GM21447 (cell line): ENCODE results near the gene CHSY1.

ENCODE experiments used
- ATAC-seq: cut with Tn5 transposase; IDR thresholded peaks from one replicate; pipeline ENCODE4 v1.9.1; 2021; ENCODE audit not compliant: unreplicated experiment

The CHSY1 gene

DNA sequence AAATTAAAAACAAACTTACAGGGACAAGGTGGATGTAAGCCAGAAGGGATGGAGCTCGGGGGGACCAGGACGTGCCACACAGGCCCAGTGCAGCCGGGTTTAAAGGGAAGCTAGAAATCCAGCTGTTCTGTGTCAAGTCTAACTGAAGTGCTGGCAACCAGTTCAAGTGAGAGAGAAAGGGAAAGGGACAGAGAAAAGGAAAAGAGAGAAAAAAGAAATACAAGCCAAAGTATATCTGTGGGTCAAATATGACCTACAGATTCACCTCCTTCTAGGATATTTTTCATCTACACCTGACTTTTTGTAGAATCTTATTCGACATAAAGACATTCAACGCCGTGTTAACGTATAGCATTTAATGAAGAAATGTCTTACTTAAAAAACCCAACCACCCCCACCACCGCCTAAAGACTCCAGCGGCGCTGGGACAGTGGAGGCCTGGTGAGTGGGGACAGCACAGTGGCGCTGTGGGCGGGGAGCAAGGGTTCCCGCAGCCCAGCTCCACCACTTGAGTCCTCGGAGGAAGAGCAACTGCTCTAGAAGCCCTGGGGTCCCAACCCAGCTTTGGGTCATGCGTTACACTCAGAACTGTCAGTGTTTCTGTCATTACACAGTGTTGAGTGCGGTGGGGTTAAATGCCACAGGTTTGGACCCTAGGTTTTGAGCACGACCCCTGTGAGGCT is 62.3 kb downstream of the CHSY1 start:
- no peak for ATAC-seq

DNA sequence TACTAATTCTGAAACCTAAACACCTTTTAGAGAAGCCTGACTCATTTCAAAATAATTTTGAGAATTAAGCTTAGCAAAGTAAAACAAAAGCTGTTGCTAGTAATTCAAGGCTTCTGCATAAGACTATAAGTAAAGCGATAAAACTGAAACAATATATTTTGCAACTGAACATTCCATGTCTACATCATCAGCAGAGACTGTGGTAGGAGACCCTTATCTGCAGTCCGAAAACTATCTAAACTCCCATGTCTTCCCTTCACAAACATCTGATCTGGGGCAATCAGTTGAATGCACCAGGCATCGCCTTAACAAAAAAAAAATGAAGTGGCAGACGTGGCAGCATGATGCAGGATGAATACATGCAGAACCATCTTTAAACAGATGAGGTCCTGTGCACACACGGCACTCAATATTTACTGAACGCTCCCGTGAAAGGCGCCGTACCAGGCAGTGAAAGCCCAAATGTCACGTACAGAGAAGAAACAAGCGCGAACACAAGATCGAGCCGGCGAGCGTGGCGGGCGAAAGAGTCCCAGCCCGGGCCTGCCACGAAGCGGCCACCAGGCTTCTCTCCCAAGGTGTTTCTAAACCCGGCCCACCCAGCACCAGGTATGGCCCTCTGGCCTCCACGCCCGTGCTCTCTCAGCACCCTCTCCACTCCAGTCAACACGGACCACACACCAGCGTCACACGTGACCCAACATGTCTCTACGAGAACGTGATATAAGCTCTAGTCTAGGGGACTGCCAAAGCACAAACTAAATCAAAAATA is 63.0 kb downstream of the CHSY1 start:
- peak; percentile 53 for ATAC-seq

DNA sequence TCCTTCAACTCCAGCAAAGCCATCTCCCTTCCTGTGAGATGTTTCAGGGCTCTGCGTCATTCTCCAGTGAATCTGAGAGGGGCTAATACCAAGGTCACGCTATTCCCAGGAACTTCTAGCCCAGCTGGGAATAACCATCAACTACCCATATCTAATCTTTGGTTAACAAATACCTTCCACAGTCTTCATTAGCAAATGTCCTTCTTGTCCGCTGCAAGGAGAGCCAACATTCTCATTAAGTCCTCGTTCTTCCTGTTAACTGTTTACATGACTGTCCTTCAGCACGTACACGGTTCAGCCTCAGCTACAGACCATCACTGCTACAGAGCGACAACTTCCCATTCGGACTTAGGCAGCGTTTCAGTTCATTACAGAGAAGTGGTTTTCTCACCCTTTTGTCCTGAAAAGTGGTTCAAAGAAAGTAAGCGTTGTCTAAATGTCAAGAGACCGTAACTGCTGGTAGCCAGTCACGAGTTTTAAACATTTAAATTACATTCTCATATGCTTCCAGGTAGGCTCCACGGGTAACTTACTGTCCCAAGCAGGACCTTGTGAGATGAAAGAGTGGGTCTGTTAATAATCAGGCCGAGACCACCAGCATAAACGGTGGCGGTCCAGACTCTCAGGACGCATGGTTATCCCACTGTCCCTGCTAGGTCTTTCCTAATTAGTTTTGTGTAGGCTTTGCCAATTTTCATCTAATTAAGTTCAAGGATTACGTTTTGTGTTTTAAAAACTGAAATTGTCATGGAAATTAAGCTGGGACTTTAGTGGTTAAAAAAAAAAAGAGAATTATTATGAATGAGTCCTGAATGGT is 63.8 kb downstream of the CHSY1 start:
- peak; percentile 67 for ATAC-seq

DNA sequence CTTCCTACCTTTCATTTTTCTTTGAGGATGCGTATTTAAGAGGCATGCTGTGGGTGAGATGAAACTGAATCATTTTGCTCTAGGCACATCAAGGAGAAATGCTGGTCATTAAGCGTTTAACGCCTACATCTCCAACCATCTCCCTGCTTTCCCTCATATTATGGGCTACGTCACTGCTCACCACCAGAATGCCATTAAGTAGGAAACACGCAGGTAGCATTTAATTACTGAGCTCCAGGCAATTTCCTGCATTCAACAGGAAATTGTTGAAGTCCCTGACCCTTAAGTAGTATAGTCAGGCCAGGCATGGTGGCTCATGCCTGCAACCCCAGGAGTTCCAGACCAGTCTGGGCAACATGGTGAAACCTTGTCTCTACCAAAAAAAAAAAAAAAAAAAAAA is 66.1 kb downstream of the CHSY1 start:
- ATAC-seq, result no peak

DNA sequence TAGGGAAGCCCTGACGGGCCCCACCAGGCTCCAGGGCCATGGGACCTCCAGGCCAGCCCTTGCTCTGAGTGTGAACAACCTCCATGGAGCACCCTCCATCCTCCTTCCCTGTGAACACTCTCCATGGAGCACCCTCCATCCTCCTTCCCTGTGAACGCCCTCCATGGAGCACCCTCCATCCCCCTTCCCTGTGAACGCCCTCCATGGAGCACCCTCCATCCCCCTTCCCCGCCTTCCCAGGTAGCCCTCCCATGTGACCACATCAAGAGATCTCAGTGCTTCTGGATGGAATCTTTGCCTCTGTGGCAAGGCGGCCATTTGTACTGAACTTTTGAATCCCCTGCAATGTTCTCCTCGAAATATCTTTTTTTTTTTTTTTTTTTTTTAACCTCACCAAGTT is 66.5 kb downstream of the CHSY1 start:
- no peak for ATAC-seq

DNA sequence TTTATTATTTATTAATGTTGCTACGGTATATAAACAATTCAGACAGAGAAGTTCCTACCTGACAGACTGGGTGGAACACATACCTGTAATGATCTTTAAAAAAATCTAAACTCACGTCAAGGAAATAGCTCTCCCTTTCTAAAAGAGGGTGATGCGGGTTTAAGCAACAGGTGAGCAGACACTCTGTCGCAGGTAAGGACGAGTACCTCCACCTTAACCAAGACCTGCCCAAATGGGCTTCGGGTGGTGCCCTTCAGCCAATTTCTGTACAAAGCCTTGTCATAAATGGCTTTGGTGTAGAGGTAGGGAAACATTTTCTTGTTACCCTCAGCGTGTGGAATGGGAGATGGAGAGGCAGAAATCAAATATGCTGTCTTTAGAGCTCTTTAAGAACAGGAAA is 67.0 kb downstream of the CHSY1 start:
- ATAC-seq, result no peak

DNA sequence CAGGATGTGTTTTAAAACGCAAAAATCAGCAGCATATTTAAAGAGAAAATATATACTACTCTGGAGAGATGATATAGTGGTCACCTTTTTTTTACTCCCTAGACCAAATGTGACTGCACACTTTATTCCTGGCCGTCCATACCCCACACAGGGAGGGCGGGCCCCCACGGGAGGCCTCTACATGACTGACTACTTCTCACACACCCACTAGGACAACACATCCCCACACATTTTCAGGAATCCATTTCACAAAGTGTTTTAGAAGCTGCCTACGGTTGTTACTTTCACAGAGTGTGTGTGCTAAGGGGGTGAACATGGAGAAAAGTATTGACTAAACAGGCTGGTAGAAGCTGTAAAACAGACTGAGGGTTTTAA is 67.9 kb downstream of the CHSY1 start:
- ATAC-seq, result no peak

DNA sequence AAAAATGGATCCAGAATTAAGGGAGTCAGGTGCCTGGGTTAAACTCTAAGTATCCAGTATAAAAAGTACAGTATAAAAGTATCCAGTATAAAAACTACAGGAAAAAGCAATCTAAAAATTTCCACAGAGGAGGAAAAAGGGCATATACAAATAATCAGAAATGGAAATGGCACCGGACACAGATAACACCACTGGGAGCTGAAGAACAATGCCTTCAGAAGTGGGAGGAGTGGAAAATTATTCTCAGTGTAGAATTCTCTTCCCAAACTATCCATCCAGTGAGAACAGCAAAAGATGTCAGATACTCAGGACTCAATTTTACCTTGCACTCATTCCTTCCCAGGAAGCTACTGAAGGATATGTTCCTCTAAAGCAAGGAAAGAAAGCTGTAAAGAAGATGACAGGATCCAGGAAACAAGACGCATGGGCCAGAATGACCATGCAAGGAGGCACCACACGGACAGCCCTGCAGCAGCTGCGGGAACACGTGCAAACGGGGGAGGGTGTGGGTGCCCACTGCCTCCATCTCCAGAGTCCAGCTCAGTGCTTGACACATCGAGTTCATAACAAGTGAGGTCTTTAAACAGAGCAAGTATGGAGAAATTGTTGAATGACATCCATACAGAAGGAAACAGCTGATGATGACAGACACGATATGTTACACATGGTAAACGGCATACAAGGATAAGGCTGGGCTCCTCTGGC is 68.5 kb downstream of the CHSY1 start:
- no peak for ATAC-seq

DNA sequence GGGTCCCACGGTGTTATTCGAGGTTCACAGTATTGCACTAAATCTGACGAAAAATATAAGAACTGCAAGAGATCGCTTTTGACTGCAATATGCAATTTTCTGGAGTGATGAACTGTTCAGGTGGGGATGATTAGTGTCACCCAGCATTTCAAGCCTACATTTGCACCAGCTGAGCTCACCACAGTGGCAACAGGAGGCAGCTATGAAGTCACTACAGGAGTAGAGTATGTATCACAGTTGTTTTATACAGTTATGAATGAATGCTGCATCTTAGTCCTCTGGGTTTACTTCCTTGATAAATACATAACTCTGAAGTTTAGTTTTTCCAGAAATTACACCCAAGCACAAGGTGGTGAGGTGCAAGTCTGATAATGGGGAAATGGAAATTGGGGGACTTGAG is 69.6 kb downstream of the CHSY1 start:
- ATAC-seq, result no peak

DNA sequence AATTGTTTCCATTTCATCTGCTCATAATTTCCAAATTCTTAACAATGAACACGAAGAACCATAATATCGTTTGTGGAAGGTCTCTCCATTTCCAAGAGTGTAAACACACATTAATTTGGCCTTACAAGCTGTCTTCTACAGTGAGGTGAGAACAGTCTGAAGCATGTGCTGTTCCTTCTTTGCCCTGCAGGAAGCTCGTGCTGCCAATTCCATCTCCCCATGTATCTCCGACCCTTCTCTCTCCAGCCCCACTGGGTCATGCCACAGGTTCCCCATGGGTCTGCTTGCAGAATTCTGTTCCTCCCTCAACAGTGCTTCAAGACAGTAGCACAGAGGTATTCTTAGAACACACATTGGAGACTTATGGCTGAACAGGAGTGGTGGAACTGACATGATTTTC is 70.5 kb downstream of the CHSY1 start:
- ATAC-seq, result no peak

DNA sequence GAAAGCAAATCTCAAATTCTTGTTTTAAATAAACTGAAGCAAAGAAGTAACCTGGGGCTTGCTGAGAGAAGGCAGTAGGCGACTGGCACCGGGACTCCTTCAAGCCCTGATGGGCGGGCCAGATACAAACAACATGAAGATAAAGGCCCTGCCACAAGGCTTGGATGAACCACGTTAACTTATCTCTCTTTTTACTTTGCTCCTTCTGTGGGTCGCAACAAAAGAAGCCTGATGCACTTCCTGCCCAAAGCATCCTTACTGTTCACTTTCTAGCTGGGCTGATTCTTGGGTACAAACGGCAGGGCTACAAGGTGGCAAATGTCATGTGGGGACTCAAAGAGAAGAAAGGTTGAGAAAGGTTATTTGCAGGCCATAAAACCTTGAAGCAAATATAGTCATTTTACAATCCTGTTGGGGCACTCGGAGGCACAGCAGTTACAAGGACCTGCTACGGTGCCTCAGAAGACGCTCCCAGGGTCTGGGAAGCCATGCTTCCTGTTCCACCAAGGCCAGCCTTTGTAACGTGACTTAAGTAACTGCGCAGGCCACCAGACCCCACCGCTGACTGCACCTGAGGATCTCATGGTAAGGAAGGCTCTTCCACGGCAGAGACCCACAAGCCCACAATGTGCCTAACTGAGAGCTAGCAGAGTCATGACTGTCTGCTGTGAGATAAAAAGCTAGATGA is 71.1 kb downstream of the CHSY1 start:
- no peak for ATAC-seq

DNA sequence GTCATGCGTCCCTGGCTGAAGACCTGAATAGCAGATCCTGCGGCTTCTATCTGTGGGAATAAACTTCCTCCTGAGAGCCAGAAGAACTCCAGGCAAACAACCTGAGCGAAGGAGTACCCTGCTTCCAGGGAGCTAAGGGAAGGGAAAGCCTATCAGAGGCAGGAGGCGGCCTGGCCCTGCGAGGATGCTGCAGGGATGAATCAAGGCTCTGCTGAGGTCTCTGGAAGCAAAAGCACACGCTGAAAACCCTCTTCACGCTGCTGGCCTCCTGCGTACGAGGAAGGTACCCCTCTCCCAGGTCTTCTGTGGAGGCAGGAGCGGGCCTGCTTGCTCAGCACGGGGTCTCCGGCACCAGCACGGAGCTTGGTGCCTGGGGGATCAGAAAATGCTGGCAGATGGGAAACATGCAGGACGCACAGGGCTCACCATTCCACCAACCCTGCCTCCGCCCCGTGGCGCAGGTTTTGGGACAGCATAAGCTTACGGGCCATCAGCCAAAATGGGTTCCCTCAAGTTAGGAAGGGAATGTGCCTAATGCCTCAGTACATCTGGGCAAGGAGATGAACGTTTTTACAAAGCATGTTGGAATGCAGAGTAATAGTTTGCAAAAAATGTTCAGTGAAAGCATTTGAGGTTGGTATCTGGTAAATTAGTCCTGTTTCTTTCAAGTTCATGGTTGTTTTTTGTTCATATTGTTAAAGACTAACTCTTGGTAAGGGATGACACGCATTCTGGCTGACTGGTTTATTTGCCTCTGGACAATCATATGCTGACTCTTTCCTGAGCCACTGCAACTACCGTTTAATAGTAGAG is 72.3 kb downstream of the CHSY1 start:
- no peak for ATAC-seq

DNA sequence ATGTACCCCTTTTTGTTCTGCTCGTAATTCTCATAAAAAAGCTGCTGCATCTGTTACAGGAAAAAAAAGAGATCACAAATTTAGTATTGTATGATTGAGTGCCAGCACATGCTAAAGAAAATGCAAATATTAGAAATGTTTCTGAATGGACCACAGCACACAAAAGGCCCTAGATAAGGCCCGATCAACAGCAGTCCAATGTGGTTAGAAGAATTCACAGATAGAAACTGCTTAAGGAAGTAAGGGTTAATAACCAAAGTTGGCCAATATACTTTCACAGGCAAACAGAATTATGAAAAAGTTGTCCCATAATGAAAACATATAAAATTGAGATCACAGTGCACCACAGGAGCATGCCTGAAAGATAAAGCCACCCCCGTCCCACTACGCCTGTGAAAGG is 72.9 kb downstream of the CHSY1 start:
- ATAC-seq, result no peak

DNA sequence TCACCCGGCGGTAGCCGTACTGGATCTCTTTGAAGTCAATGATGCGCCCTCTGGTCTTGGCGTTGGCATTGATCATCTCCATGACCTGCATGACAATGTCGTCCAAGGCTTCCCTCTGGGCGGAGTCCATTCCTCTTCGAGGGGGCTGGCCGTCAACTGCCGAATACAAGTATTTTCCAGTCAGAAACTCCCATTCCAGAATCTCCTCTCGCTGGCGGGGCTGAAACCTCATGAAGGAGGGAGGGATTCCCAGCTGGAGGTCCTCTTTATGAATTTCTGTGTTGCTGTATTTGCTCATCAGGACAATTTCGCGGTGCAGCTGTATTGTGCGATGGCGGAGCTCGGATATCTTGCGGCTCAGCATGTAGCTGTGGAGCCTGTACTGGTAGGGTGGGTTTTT is 73.4 kb downstream of the CHSY1 start:
- no peak for ATAC-seq

DNA sequence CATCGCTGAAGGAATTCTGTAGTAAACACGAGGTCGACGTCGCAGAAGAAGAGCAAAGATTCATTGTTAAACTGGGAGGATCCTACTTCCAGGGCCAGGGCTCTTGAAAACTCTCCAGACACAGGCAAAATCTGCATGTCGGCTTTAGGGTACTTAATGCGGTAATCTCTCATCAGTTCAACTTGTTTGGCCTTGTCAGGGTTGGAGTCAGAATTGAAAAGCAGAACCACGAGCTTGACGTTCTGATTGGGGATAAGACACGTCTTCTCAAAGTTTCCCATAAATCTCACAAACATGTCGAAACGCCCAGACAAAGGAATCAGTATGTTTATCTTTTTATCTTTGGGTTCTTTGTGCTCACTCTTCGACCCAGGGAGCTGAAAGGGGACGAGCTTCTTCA is 74.0 kb downstream of the CHSY1 start:
- no peak for ATAC-seq

DNA sequence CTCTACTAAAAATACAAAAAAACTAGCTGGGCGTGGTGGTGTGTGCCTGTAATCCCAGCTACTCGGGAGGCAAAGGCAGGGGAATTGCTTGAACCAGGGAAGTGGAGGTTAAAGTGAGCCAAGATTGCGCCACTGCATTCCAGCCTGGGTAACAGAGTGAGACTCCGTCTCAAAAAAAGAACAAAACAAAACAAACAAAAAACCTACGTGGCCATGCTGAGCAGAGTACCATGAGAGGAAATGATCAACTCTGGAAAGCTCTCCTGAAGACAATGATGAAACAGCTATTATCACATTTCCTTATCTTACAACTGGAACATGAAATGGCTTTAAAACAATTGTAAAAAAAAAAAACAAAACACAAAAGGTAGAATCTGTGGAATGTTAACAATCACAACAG is 75.2 kb downstream of the CHSY1 start:
- ATAC-seq, result no peak

DNA sequence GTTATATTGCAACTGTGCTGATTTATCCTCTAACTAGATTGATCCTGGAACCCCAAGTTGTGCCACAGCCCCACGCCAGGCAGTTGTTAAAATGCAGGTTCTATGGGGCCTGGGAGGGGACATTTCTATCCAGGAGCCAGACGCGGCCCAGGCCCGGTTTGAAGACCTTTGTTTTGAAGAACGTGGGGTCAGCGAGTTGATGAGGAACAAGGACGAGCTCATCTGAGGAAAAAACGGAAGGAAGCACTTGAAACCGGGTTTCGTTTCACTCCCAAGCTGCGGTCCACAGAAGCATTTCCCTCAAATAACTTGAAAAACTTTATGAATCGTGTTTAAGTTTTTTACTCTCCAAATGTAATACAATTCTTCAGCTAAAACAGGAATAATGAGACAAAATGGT is 76.4 kb downstream of the CHSY1 start:
- no peak for ATAC-seq

DNA sequence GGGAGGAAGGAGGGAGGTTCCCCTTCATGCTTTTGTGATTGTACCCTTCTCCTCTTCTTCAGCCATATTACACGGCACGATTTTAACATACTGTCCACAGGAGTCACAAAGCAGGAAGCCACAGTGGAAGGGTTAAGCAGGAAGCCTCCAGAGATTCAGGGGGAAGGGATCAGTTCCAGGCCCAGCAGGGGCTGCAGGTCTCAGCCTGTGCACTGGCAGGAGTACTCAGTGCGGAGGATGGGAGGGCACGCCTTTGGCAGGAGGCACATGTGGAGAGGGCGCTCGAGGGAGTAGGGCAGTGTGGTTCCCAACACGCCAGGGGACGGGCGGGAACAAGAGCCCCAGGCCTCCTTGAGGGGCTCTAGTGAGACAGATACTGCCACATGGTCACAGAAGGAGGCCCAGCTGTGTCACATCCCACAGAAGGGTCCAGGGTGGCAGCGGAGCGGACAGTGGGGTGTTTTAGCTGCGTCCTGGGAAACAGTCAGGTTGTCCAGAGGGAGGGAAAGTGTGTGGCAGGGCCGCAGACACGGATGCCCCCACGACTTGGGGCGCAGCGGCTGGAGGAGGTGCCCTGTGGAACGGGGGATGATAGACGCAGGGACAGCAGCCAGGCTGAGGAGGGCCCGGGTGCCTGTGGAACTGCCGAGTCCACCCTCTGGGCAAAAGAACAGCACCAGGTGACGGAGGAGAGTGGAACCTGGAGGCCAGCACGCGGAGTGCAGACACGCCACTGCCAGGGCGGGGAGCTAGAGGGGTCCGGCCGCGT is 77.5 kb downstream of the CHSY1 start:
- no peak for ATAC-seq
